ENCODE results near the gene STK24. TPM values are rescaled to one million over a fixed set of nuclear protein-coding genes. Genes with fewer than 3 reads are reported as not detected.

STK24 gene
- total and polyA plus RNA-seq, 10 of the 15 experiments (the other 5 are each of a cell fraction or from before 2014, with no cell fraction given), result 7.5 to 115 (median 52.9) TPM

- Histone ChIP-seq H3K27me3 (replicated peaks in 1 of 2; ENCODE audit: control insufficient read depth in 2 of 2, insufficient read depth in 2 of 2, low read length in 1 of 2) (no peaks in the 10 kb centered on the region), H3K4me3 (no peak overlapping the region), H2AFZ (ENCODE audit: control insufficient read depth, low read depth, low read length) (no peak overlapping the region), H3K79me2 (ENCODE audit: control insufficient read depth, insufficient read depth, low read length) (peaks cover 96% of the 10 kb centered on the region), H3K36me3 (ENCODE audit: control insufficient read depth in 2 of 2, insufficient read depth in 2 of 2, low read length in 1 of 2) (peaks cover 6 to 11% of the 10 kb centered on the region in 2 experiments; a peak in 3 of 4 replicates), H3K4me1 (ENCODE audit: control insufficient read depth, insufficient read depth, low read length) (peaks cover 59% of the 10 kb centered on the region), H3K4me2 (ENCODE audit: control insufficient read depth, insufficient read depth) (peak overlapping the region; percentile 57), H3K9ac (ENCODE audit: control insufficient read depth, insufficient read depth, low read length) (no peak overlapping the region), H4K20me1 (ENCODE audit: control insufficient read depth, insufficient read depth) (peaks cover 5% of the 10 kb centered on the region), H3K9me3 (replicated peaks; ENCODE audit: control insufficient read depth, insufficient read depth, low read length) (no peaks in the 10 kb centered on the region), H3K27ac (ENCODE audit: control insufficient read depth, insufficient read depth) (peak overlapping the region; percentile 28; the same call in 1 of the 2 replicates)
- SMC1A ChIA-PET (ENCODE audit: uncharacterized antibody, unreplicated experiment), result interaction anchor here (0.7 to 2.7 kb wide), 12 partner anchors 8 to 110 kb away, joined by 3 to 17 read pairs (median 5); no protein-coding TSS in a partner anchor
- RAD21 ChIA-PET (ENCODE audit: unreplicated experiment), result interaction anchor here (1.0 to 2.6 kb wide), 4 partner anchors 15 to 65 kb away, joined by 3 to 9 read pairs (median 5); no protein-coding TSS in a partner anchor
- no peak for ATAC-seq
- no peak for FAIRE-seq
- CTCF ChIA-PET, result interaction anchor here (1.1 to 3.0 kb wide), 6 partner anchors 9 to 96 kb away, joined by 3 to 8 read pairs (median 4); no protein-coding TSS in a partner anchor
- no peak for DNase-seq (ENCODE audit: low read depth, low spot score)
- in situ Hi-C loops (cut with MboI) (no loop called here), intact Hi-C loops (cut with micrococcal nuclease; ENCODE audit: unreplicated experiment) (loop anchor here (2.0 kb wide), 1 partner anchor 27 kb away; no protein-coding TSS in a partner anchor)
- no TSS peak for BruUV-seq (replicated peaks)
- 89% methylated on average over 10 of the region's 10 CpGs for WGBS (ENCODE audit: insufficient coverage, insufficient replicate concordance, low lambda C conversion rate, missing lambda C conversion rate)
- POLR2A ChIA-PET, result interaction anchor here (2.0 to 2.2 kb wide), 3 partner anchors 11 to 16 kb away, joined by 6 to 11 read pairs (median 6); no protein-coding TSS in a partner anchor
- TF ChIP-seq RAD51 (IDR thresholded peaks at IDR 0.05), result no peak
- no peak for TF ChIP-seq LARP7 (IDR thresholded peaks at IDR 0.05)
- no peak for TF ChIP-seq ZNF207 (IDR thresholded peaks at IDR 0.05; ENCODE audit: borderline replicate concordance)
- no peak for TF ChIP-seq KAT2A (conservative IDR thresholded peaks at IDR 0.05; ENCODE audit: control insufficient read depth, low read depth, low read length)
- no peak for TF ChIP-seq ESRRA (IDR thresholded peaks at IDR 0.05; ENCODE audit: low read length)
- TF ChIP-seq POLR2AphosphoS5 (IDR thresholded peaks at IDR 0.05; ENCODE audit: low read length), result no peak
- TF ChIP-seq ZBTB33 (IDR thresholded peaks at IDR 0.05), result no peak
- TF ChIP-seq, protein P1, sequence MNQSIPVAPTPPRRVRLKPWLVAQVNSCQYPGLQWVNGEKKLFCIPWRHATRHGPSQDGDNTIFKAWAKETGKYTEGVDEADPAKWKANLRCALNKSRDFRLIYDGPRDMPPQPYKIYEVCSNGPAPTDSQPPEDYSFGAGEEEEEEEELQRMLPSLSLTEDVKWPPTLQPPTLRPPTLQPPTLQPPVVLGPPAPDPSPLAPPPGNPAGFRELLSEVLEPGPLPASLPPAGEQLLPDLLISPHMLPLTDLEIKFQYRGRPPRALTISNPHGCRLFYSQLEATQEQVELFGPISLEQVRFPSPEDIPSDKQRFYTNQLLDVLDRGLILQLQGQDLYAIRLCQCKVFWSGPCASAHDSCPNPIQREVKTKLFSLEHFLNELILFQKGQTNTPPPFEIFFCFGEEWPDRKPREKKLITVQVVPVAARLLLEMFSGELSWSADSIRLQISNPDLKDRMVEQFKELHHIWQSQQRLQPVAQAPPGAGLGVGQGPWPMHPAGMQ (IDR thresholded peaks at IDR 0.05; ENCODE audit: borderline replicate concordance), result no peak
- TF ChIP-seq, protein P2, sequence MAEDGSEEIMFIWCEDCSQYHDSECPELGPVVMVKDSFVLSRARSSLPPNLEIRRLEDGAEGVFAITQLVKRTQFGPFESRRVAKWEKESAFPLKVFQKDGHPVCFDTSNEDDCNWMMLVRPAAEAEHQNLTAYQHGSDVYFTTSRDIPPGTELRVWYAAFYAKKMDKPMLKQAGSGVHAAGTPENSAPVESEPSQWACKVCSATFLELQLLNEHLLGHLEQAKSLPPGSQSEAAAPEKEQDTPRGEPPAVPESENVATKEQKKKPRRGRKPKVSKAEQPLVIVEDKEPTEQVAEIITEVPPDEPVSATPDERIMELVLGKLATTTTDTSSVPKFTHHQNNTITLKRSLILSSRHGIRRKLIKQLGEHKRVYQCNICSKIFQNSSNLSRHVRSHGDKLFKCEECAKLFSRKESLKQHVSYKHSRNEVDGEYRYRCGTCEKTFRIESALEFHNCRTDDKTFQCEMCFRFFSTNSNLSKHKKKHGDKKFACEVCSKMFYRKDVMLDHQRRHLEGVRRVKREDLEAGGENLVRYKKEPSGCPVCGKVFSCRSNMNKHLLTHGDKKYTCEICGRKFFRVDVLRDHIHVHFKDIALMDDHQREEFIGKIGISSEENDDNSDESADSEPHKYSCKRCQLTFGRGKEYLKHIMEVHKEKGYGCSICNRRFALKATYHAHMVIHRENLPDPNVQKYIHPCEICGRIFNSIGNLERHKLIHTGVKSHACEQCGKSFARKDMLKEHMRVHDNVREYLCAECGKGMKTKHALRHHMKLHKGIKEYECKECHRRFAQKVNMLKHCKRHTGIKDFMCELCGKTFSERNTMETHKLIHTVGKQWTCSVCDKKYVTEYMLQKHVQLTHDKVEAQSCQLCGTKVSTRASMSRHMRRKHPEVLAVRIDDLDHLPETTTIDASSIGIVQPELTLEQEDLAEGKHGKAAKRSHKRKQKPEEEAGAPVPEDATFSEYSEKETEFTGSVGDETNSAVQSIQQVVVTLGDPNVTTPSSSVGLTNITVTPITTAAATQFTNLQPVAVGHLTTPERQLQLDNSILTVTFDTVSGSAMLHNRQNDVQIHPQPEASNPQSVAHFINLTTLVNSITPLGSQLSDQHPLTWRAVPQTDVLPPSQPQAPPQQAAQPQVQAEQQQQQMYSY (CRISPR knock-in tag; IDR thresholded peaks at IDR 0.05), result no peak
- no peak for TF ChIP-seq ZNF592 (IDR thresholded peaks at IDR 0.05)
- no peak for TF ChIP-seq YBX1 (IDR thresholded peaks at IDR 0.05)
- no peak for TF ChIP-seq RAD21 (IDR thresholded peaks at IDR 0.05; ENCODE audit: insufficient read depth, low read depth, low read length)
- TF ChIP-seq NRF1 (conservative IDR thresholded peaks at IDR 0.05; ENCODE audit: low read depth, low read length), result no peak
These were observed 35.2 kb downstream of the STK24 start for GRCh38 chr13:98541701-98542203.
